Measurements from ENCODE around the gene TNFSF10.

DNA sequence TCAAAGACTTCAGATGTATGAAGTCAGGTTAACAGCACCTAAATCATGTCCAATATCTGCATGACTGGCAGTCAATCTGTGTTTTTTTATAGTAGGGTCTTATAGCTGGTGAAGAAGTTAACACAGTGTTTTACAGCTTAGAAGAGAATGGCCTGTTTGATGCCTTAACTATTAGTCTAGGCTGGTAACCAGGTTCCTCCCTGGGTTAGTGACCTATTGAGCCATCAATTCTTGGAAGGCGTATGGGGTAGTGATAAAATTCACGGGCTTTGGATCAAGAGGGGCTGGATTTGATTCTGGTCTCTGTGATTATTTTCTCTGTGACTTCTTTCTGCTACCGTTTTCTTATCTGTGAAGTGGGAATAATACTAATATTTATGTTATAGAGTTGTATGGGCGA lies 16.0 kb upstream of the TNFSF10 start:
- no peak for TF ChIP-seq CREB1 (IDR thresholded peaks at IDR 0.05)
- TF ChIP-seq EP300 (IDR thresholded peaks at IDR 0.05; ENCODE audit: borderline replicate concordance in 1 of 2, low read depth in 2 of 2, low read length in 2 of 2): no peak
- TF ChIP-seq PHF8 (conservative IDR thresholded peaks at IDR 0.05; ENCODE audit: low read depth, low read length): no peak
- no peak for TF ChIP-seq EZH2 (IDR thresholded peaks at IDR 0.05; ENCODE audit: low read depth, low read length, severe bottlenecking)
- no peak for TF ChIP-seq ASH2L (IDR thresholded peaks at IDR 0.05; ENCODE audit: low read length)

All from H1 (cell line).